Mesendoderm (in vitro differentiated cells): ENCODE results near the gene NHSL1.

Experiments used
- DNase-seq: peaks from one replicate; pipeline ENCODE4 v3.0.0; 2013
- H2AK5ac ChIP-seq: 2 replicates; pipeline ENCODE4 v1.6.1; 2013; ENCODE audit warnings: low read length, inconsistent platforms
- H2BK120ac ChIP-seq: 2 replicates; pipeline ENCODE4 v1.6.1; 2013; ENCODE audit warnings: low read depth, mild to moderate bottlenecking, low read length, moderate library complexity, mixed read lengths
- H2BK15ac ChIP-seq: replicated peaks from 2 replicates; pipeline ENCODE4 v1.6.1; 2013; ENCODE audit warnings: low read depth, mild to moderate bottlenecking, moderate library complexity
- H2BK5ac ChIP-seq: 2 replicates; pipeline ENCODE4 v1.6.1; 2013; ENCODE audit warnings: low read length, inconsistent platforms
- H3K18ac ChIP-seq: 2 replicates; pipeline ENCODE4 v1.6.1; 2013; ENCODE audit warnings: mild to moderate bottlenecking, low read length, mixed read lengths
- H3K23ac ChIP-seq: one replicate; pipeline ENCODE4 v1.6.1; 2013; ENCODE audit warnings: low read length
- H3K27ac ChIP-seq: 2 replicates; pipeline ENCODE4 v1.5.1; 2013; ENCODE audit warnings: low read depth, mild to moderate bottlenecking, inconsistent platforms, low read length, moderate library complexity
- H3K27me3 ChIP-seq: 2 replicates; pipeline ENCODE4 v1.6.1; 2013; ENCODE audit warnings: low read length, control low read depth, mild to moderate bottlenecking, inconsistent platforms; ENCODE audit not compliant: insufficient read depth, poor library complexity
- H3K36me3 ChIP-seq: 2 replicates; pipeline ENCODE4 v1.6.1; 2013; ENCODE audit warnings: low read length, inconsistent platforms; ENCODE audit not compliant: control insufficient read depth, insufficient read depth
- H3K4ac ChIP-seq: one replicate; pipeline ENCODE4 v1.6.1; 2013; ENCODE audit warnings: low read depth, mild to moderate bottlenecking, low read length, moderate library complexity
- H3K4me1 ChIP-seq: 2 replicates; pipeline ENCODE4 v1.6.1; 2013; ENCODE audit warnings: low read depth, low read length, inconsistent platforms; ENCODE audit not compliant: control insufficient read depth
- H3K4me2 ChIP-seq: 2 replicates; pipeline ENCODE4 v1.6.1; 2013; ENCODE audit warnings: low read length
- H3K4me3 ChIP-seq: 2 replicates; pipeline ENCODE4 v1.5.1; 2013; ENCODE audit warnings: mild to moderate bottlenecking, low read length
- H3K56ac ChIP-seq: one replicate; pipeline ENCODE4 v1.6.1; 2013; ENCODE audit warnings: low read length
- H3K79me1 ChIP-seq: 2 replicates; pipeline ENCODE4 v1.6.1; 2013; ENCODE audit warnings: low read length, inconsistent platforms
- H3K79me2 ChIP-seq: 2 replicates; pipeline ENCODE4 v1.6.1; 2013; ENCODE audit warnings: mild to moderate bottlenecking, low read length; ENCODE audit not compliant: control insufficient read depth, insufficient read depth
- H3K9ac ChIP-seq: 2 replicates; pipeline ENCODE4 v1.6.1; 2013; ENCODE audit warnings: low read length, inconsistent platforms
- H4K5ac ChIP-seq: one replicate; pipeline ENCODE4 v1.6.1; 2013; ENCODE audit warnings: low read length
- H4K8ac ChIP-seq: one replicate; pipeline ENCODE4 v1.6.1; 2013; ENCODE audit warnings: low read depth, mild to moderate bottlenecking, control low read depth, low read length, moderate library complexity
- WGBS: extraction: QIAGEN DNeasy Blood & Tissue Kit; methylation state at CpG from one replicate; pipeline ENCODE4 v1.1.7; 2013; ENCODE audit warnings: low lambda C conversion rate, missing lambda C conversion rate; ENCODE audit not compliant: insufficient coverage; ENCODE audit errors: extremely low coverage; 5-methylcytosine and 5-hydroxymethylcytosine counted together

Gene NHSL1

GRCh38 chr6:138401960-138402837 lies 97.1 kb downstream of the NHSL1 start:
- peak overlapping the region; percentile 97 for H3K4ac ChIP-seq
- DNase-seq = no peak
- no peak overlapping the region for H4K5ac ChIP-seq
- peaks cover 2% of the 10 kb centered on the region for H3K4me1 ChIP-seq
- no peak overlapping the region for H2BK15ac ChIP-seq
- H3K36me3 ChIP-seq = no peaks in the 10 kb centered on the region
- no peak overlapping the region for H4K8ac ChIP-seq
- no peaks in the 10 kb centered on the region for H3K79me1 ChIP-seq
- no peaks in the 10 kb centered on the region for H3K27me3 ChIP-seq
- peak overlapping the region; percentile 40 for H2AK5ac ChIP-seq
- H2BK120ac ChIP-seq = no peak overlapping the region
- H3K4me3 ChIP-seq = no peak overlapping the region
- peaks cover 9% of the 10 kb centered on the region for H3K79me2 ChIP-seq
- H3K9ac ChIP-seq = no peak overlapping the region
- H3K23ac ChIP-seq = no peak overlapping the region
- H2BK5ac ChIP-seq = no peak overlapping the region
- peak overlapping the region; percentile 52 for H3K18ac ChIP-seq
- no CpG with 5 or more reads among the region's 14 CpGs for WGBS
- no peak overlapping the region for H3K4me2 ChIP-seq
- peak overlapping the region; percentile 45 for H3K56ac ChIP-seq
- no peak overlapping the region for H3K27ac ChIP-seq

GRCh38 chr6:138400326-138400725 lies 99.0 kb downstream of the NHSL1 start:
- no peak overlapping the region for H4K5ac ChIP-seq
- no peak overlapping the region for H3K9ac ChIP-seq
- no peak overlapping the region for H2AK5ac ChIP-seq
- no peak overlapping the region for H3K4me3 ChIP-seq
- H3K18ac ChIP-seq = no peak overlapping the region
- no peaks in the 10 kb centered on the region for H3K36me3 ChIP-seq
- H2BK5ac ChIP-seq = no peak overlapping the region
- no peak overlapping the region for H3K4me2 ChIP-seq
- H3K79me1 ChIP-seq = no peaks in the 10 kb centered on the region
- no peak overlapping the region for H3K23ac ChIP-seq
- H3K79me2 ChIP-seq = peaks cover 8% of the 10 kb centered on the region
- H3K4ac ChIP-seq = no peak overlapping the region
- no peak overlapping the region for H2BK15ac ChIP-seq
- DNase-seq = no peak
- no peak overlapping the region for H2BK120ac ChIP-seq
- WGBS = no CpG with 5 or more reads among the region's 3 CpGs
- H3K27ac ChIP-seq = no peak overlapping the region
- H3K4me1 ChIP-seq = peaks cover 2% of the 10 kb centered on the region
- no peak overlapping the region for H3K56ac ChIP-seq
- H4K8ac ChIP-seq = no peak overlapping the region
- H3K27me3 ChIP-seq = no peaks in the 10 kb centered on the region

DNA sequence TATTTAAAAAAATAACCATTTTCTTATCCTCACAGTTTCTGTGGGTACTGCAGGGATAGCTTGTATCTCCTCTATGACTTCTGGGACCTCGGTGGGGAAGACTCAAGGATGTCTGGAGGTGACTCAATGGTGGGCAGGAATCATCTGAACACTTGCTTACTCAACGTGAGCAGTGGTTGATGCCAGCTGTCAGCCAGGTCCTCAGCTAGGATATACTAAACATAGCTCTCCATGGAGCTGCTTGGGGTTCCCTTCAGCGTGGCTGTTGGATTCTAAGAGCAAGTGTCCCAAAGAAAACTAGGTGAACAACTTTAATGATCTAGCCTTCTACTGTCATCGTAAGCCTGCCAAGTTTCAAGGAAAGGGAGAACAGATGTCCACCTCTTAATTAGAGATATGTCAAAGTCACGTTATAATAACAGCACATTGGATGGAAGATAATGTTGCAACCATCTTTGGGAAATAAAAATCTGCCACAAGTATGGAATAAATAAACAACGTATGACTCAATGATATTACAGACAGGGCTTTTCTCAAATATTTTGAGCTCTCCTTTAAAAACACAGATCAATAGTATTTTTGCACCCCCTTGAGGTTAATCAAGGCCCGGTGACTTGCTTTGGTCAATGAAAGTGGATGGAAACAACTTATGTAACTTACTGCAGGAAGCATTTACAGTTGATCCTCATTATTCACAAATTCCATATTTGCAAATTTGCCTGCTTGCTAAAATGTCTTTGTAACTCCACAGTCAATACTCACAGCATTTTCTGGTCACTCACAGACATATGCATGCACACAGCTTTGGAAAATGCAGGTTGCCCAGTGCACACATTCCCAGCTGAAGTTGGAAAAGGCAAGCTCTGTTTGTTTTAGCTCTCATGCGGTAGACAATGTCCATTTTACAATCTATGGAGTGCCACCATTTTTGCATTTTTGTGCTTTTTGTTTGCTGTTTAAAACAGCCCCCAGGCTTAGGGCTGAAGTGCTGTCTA lies 101.9 kb downstream of the NHSL1 start:
- H3K36me3 ChIP-seq = no peaks in the 10 kb centered on the region
- DNase-seq = no peak
- H3K79me1 ChIP-seq = no peaks in the 10 kb centered on the region
- H3K4me2 ChIP-seq = no peak overlapping the region
- no peak overlapping the region for H3K23ac ChIP-seq
- no peak overlapping the region for H3K9ac ChIP-seq
- no peak overlapping the region for H3K4me3 ChIP-seq
- no peaks in the 10 kb centered on the region for H3K4me1 ChIP-seq
- no peaks in the 10 kb centered on the region for H3K79me2 ChIP-seq
- WGBS = no CpG with 5 or more reads among the region's 8 CpGs
- no peak overlapping the region for H3K4ac ChIP-seq
- H4K5ac ChIP-seq = no peak overlapping the region
- no peak overlapping the region for H2AK5ac ChIP-seq
- no peak overlapping the region for H4K8ac ChIP-seq
- peak overlapping the region; percentile 61 for H3K18ac ChIP-seq
- no peak overlapping the region for H2BK5ac ChIP-seq
- no peak overlapping the region for H2BK15ac ChIP-seq
- no peaks in the 10 kb centered on the region for H3K27me3 ChIP-seq
- no peak overlapping the region for H3K56ac ChIP-seq
- H2BK120ac ChIP-seq = no peak overlapping the region
- no peak overlapping the region for H3K27ac ChIP-seq

- no CpG with 5 or more reads among the region's 5 CpGs for WGBS
- Histone ChIP-seq H3K4me1 (no peaks in the 10 kb centered on the region), H2BK120ac (no peak overlapping the region), H3K4me3 (no peak overlapping the region), H3K4ac (no peak overlapping the region), H2BK15ac (no peak overlapping the region), H3K56ac (no peak overlapping the region), H4K5ac (no peak overlapping the region), H3K4me2 (no peak overlapping the region), H3K9ac (no peak overlapping the region), H3K27ac (no peak overlapping the region), H3K18ac (no peak overlapping the region), H3K79me2 (no peaks in the 10 kb centered on the region), H3K79me1 (no peaks in the 10 kb centered on the region), H2BK5ac (no peak overlapping the region), H3K23ac (no peak overlapping the region), H2AK5ac (no peak overlapping the region), H3K27me3 (no peaks in the 10 kb centered on the region), H3K36me3 (no peaks in the 10 kb centered on the region), H4K8ac (no peak overlapping the region)
- no peak for DNase-seq
These were observed 102.6 kb downstream of the NHSL1 start for GRCh38 chr6:138396709-138397108.

GRCh38 chr6:138393871-138394783 lies 105.2 kb downstream of the NHSL1 start:
- no peaks in the 10 kb centered on the region for H3K79me2 ChIP-seq
- no CpG with 5 or more reads among the region's 5 CpGs for WGBS

More at GRCh38 chr6:138393871-138394783, 105.2 kb downstream of the NHSL1 start:
- Histone ChIP-seq H3K27ac (no peak overlapping the region), H2AK5ac (no peak overlapping the region), H3K27me3 (no peaks in the 10 kb centered on the region), H3K4me2 (no peak overlapping the region), H3K23ac (no peak overlapping the region), H3K4me3 (no peak overlapping the region), H4K5ac (no peak overlapping the region), H2BK120ac (no peak overlapping the region), H3K4me1 (no peaks in the 10 kb centered on the region), H3K56ac (no peak overlapping the region), H3K36me3 (no peaks in the 10 kb centered on the region), H2BK5ac (no peak overlapping the region), H3K4ac (peak overlapping the region; percentile 50), H2BK15ac (no peak overlapping the region), H3K9ac (no peak overlapping the region), H3K79me1 (no peaks in the 10 kb centered on the region), H3K18ac (no peak overlapping the region), H4K8ac (no peak overlapping the region)
- DNase-seq = no peak
